Raji (cell line): ENCODE data around the gene AUTS2.

Experiments used
- POLR2A ChIP-seq: IDR thresholded peaks from 2 replicates; pipeline ENCODE4 v1.6.1; 2011; ENCODE audit warnings: low read depth, low read length, control low read depth; ENCODE audit not compliant: insufficient read depth

AUTS2 gene

GRCh38 chr7:70790215-70791073, 1192.2 kb downstream of the AUTS2 start:
- no peak for TF ChIP-seq POLR2A

- no peak for TF ChIP-seq POLR2A
These were observed 1193.1 kb downstream of the AUTS2 start for GRCh38 chr7:70791341-70791740.

- TF ChIP-seq POLR2A: no peak
These were observed 1194.8 kb downstream of the AUTS2 start for GRCh38 chr7:70793060-70793459.

GRCh38 chr7:70793821-70794220, 1195.5 kb downstream of the AUTS2 start:
- no peak for TF ChIP-seq POLR2A

GRCh38 chr7:70794962-70795361, 1196.7 kb downstream of the AUTS2 start:
- no peak for TF ChIP-seq POLR2A

- TF ChIP-seq POLR2A: no peak
These were observed 1197.7 kb downstream of the AUTS2 start for GRCh38 chr7:70795948-70796347.

GRCh38 chr7:70797109-70797514, 1198.8 kb downstream of the AUTS2 start:
- no peak for TF ChIP-seq POLR2A

- no peak for TF ChIP-seq POLR2A
These were observed 1201.6 kb downstream of the AUTS2 start for GRCh38 chr7:70799841-70800405.

GRCh38 chr7:70805360-70805759, 1207.1 kb downstream of the AUTS2 start:
- TF ChIP-seq POLR2A: no peak

GRCh38 chr7:70807650-70808049, 1209.4 kb downstream of the AUTS2 start:
- no peak for TF ChIP-seq POLR2A

- TF ChIP-seq POLR2A: no peak
These were observed 1210.6 kb downstream of the AUTS2 start for GRCh38 chr7:70808876-70809275.

- TF ChIP-seq POLR2A: no peak
These were observed 1212.4 kb downstream of the AUTS2 start for GRCh38 chr7:70810558-70811139.

GRCh38 chr7:70812511-70812910, 1214.2 kb downstream of the AUTS2 start:
- no peak for TF ChIP-seq POLR2A

- no peak for TF ChIP-seq POLR2A
These were observed 1231.2 kb downstream of the AUTS2 start for GRCh38 chr7:70829221-70830059.

GRCh38 chr7:70830060-70830395, 1231.8 kb downstream of the AUTS2 start:
- TF ChIP-seq POLR2A: no peak

- no peak for TF ChIP-seq POLR2A
These were observed 1232.2 kb downstream of the AUTS2 start for GRCh38 chr7:70830426-70830825.

GRCh38 chr7:70833726-70834125, 1235.5 kb downstream of the AUTS2 start:
- no peak for TF ChIP-seq POLR2A
